Mesenteric fat pad (tissue), 1 donor: ENCODE results near the gene FAM210A. TPM values are rescaled to one million over a fixed set of nuclear protein-coding genes. Genes with fewer than 3 reads are reported as not detected.

Experiments used
- DNase-seq: peaks from one replicate; pipeline ENCODE4 v3.0.0-alpha.2; 2020; ENCODE audit warnings: low spot score
- total RNA-seq: library from RNA; stranded (reverse); fragmentation: NEBNext Ultra II Directional; extraction: Animal tissue kit (Norgen Biotek cat#: 25700); gene quantifications from one replicate; pipeline ENCODE4 v1.2.1, GENCODE V29; 2021
- donor health status: DM: yes; HTN: yes; CAD: no.

Gene FAM210A
- total RNA-seq, 1 donor from 2014 or later, result 17.3 TPM

DNA sequence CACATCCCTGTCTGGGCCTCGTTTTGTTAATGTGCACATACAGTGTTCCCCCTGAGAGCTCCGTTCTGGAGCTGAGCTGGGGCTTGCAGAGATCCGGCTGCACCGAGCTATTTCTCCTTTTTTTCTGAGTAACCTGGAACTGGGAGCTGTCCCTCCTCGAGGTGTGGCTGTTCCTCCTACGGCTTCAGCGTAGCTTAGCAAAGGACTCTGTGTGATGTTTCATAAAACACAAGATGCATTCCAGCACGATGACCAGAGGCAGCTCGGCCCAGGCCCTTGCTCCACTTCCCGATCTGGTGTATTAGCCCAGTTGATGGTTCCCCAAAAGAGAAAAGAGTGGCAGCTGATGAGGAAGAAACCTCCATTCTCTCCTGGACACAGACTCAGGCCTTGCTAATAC, 103.0 kb downstream of the FAM210A start:
- no peak for DNase-seq

GRCh38 chr18:13622751-13623150, 103.6 kb downstream of the FAM210A start:
- DNase-seq, result no peak

DNA sequence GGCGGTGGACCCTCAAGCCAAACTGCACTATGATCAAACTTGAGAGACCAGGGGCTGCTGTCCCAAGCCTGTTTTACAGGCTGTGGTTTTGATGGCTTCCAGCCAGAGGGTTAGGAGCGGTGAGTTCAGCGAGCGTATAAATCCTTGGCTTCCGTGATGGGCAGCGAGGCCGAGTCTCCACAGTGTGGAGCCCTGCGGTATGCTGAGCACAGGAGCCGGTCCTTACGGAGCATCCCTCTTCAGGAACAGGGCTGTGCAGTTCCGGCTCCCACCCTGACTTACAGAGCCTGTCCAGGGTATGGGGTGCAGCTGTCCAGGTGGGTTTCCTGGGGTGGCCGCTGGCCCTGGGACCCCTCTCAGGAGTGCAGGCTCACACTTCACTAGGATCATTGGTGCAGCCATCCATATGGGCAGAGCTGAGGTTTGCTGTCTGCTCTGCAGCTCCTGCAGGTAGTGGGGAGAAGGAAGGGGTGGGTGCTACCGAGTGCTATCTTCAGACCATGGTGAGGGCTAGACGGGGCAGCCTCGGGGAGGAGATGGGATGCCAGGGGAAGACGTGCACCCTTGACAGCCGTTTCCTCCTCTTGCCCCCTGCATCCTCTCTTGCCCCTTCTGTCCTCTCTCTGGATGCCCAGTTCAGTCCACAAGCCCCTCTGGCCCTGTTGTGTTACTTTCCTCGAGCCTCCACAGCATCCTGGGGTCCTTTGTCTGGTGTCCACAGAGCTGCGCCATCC, 104.3 kb downstream of the FAM210A start:
- no peak for DNase-seq

DNA sequence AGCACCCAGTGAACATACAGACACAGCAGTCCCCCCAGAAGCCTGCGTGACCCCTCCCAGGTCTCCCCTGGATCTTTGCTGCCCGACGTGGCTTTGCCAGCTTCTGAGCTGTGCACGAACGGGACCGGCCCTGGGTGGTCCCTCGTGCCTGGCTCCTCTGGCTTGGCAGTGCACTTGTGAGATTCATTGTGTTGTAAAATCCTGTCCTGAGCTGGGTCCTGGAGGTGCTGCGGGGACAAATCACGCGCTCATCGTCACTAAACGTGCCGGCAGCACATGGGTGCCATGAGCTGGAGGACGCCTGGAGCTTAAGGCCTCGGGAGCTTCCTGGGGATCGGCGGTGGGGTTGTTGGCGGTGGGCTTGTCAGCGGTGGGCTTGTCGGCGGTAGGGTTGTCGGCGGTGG, 104.9 kb downstream of the FAM210A start:
- DNase-seq, result no peak

GRCh38 chr18:13620818-13621445, 105.4 kb downstream of the FAM210A start:
- DNase-seq, result no peak

- no peak for DNase-seq
Measured at GRCh38 chr18:13620206-13620672, 106.1 kb downstream of the FAM210A start.

- no peak for DNase-seq
Measured at GRCh38 chr18:13619505-13620205, 106.7 kb downstream of the FAM210A start.

DNA sequence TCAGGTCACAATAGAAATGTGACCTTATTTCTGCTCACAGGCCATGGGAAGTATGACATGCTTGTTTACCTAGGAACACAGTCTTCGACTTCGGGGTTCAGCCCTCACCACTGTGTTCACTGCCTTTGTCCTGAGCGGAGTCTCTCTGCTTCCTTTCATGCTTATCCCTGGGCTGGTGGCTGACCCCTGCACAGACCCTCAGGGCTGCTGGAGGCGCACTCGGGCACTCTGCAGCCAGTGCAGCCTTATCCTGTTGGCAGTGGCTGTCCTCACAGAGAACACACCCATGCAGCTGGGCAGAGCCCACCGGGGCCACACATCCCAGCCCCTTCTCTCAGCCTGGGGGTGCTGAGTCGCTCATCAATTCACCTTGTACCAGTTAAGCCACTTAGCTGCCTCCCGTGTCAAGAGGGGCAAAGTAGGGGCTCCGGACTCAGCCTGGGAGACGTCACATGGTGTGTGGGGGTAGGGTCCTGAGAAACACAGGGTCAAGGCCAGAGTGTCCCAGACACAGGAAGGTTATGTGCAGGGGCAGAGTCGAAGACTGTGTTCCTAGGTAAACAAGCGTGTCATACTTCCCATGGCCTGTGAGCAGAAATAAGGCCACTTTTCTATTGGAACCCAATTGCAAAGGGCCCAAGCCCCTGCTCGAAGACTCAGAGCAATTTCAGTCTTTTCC, 107.5 kb downstream of the FAM210A start:
- DNase-seq, result no peak

DNA sequence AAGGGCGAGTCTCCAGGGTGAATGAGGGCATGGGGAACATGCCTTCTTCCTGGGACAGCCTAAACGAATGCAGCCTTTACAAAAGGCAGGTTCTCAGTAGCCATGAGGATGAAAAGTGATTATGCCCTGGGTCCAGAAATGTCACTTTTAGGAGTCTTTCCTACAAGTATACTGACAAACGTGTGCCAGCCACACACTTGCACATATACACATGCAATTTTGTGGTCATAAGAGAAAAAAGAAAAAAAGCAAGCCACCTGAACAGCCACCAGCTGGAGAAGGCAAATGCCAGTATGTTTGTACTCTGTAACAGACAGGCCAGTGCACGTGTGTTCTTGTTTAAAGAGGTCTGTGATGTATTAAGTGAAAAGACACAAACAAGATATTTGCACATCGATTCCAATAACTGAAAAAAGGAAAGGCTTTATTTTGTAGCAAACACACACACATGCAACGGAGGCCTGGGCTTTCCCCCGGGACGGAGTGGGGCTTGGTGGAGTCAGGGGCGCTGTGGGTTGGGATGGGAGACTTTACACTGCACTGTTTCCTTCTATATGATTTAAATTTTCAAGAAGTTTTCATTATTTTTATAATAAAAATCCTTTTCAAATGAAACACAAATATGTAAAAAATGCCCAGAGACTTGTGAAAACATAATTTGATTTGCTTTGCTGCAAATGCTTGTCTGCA, 108.4 kb downstream of the FAM210A start:
- no peak for DNase-seq

DNA sequence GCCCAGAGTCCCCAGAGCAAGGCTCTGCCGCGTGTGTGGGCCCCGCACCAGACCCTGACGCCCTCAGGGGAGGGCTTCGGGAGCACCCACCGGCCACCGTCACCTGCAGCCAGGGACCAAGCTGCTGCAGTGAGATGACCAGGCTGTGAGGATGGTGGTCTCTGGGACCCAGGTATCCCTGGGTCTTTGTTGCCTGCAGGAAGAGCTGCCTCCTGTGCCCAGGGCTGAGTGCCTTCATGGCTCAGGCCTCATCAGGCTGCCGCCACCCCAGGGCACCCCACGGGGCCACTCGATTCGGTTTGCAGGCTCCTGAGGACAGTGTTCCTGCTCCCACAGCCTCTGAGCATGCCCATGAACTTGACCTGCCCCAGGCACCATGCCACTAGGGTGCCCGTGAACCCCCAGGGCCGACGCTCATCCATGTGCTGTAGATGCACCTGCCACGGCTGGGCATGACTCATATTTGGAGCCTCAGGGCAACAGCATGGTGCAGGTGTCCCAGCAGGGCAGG, 109.8 kb downstream of the FAM210A start:
- DNase-seq, result no peak

DNA sequence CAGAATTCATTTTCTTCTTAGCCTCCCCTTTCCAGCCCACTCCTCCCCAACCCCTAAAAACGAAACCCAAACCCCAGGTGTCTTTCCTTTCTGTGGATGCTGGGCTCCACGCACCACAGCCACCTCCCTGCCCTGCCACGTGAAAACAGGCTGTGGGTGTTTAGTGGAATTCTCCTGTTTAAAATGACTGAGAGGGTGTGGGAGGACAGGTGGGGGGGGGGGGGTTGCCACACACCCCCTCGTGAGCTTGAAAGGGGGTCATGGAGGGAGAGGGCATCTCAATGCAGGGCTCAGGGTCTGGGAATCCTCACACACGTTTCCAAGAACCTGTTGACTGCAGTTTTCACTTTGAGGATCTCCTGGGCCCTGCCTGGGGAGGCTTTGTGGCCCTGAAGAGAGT, 110.3 kb downstream of the FAM210A start:
- DNase-seq, result no peak

DNA sequence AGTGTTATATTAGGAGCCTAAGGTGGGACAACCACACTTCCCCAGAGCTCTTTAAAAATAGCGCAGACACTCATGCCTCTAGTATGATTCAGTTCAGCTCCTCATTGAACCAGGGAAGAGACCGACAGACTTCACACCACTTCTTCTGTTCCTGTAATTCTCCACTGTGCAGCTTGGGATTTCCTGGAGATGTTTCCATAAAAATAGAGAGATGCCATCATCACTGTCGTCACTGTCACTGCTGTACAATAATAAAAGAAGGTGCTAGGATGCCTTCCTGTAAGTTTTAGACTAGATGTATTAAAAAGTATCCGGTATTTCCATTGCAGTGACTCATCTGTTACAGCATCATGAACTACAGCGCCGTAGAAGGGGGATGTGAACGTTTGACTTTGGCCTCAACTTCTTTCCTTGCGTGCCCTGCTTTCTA, 110.9 kb downstream of the FAM210A start:
- DNase-seq, result no peak

- DNase-seq, result no peak
Measured at GRCh38 chr18:13614641-13615288, 111.6 kb downstream of the FAM210A start.

DNA sequence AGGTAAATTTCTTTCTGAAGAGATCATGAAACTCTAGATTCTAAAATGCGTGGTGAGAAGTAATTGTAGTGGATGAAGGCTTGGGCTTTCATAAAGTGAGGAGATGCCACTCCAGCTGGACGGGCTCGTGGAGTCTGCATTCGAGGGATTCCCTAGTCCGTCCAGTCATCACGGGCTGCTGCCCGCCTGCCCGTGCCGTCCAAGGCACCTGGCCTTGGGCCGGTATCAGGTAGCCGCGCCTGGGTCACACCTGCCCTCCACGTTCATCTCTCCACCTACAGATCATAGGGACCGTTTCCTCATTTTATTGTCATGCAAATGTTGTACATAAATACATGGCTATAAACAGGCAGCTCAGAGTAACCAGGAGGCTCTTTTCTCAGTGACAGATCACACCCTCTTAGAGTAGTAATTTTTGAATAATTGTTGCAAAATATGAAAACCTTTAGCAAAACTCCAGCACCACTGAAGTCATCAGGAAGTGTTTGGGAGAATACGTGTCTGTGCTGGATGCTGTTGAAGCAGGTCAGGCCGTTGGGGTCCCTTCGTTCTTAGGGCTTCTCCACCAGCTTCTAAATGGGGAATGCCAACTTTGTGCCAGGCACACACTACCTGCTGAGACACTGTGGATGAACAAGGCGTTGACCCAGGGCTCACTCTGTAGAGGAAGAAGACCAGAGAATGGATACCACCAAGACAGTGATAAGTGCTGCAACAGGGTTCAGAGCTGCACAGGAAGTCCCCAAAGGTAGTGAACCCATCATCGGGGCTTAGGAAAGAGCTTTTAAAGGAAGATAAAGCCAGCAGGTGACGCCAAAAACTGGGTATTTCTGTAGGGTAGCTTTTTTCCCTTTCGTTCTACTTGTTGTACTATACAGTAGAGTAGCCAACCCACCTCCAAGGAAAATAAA, 112.5 kb downstream of the FAM210A start:
- DNase-seq, result no peak

Other genes with a start within 250 kb of the FAM210A start
- gene RNMT, start 115 bp upstream of the FAM210A start, total RNA-seq, result 23.2 TPM
- not detected for gene MC5R, start 97.6 kb upstream of the FAM210A start, total RNA-seq
- gene MC2R, start 189.0 kb upstream of the FAM210A start, total RNA-seq, result not detected